Measurements from ENCODE around the gene ACSS3.

DNA sequence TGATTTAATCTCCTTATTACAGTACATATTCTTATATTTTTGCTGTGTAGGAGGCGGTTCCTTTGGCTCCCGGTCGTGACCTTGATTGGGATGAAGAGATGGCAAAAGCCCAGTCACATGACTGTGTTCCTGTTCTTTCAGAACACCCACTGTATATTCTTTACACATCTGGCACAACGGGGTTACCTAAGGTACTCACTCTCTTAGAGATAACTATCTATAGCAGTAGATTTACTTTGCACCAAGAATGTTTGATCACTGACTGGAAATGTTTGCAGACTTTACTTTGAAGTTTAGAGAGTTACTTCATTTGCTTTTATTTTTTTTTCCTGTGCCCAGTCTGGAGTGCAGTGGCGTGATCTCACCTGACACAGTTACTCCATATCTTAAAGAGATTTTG is 65.2 kb downstream of the ACSS3 start:
- TF ChIP-seq FOXM1 (IDR thresholded peaks at IDR 0.05; ENCODE audit: borderline replicate concordance, low read depth) (no peak), EP300 (IDR thresholded peaks at IDR 0.05; ENCODE audit: borderline replicate concordance) (no peak), CEBPB (IDR thresholded peaks at IDR 0.05) (no peak), TEAD4 (IDR thresholded peaks at IDR 0.05) (no peak), TAF1 (IDR thresholded peaks at IDR 0.05; ENCODE audit: low read depth) (no peak), ZBTB7A (IDR thresholded peaks at IDR 0.05; ENCODE audit: low read depth) (no peak), RAD21 (IDR thresholded peaks at IDR 0.05; ENCODE audit: low read depth) (no peak)
- TF ChIP-seq, protein P1, sequence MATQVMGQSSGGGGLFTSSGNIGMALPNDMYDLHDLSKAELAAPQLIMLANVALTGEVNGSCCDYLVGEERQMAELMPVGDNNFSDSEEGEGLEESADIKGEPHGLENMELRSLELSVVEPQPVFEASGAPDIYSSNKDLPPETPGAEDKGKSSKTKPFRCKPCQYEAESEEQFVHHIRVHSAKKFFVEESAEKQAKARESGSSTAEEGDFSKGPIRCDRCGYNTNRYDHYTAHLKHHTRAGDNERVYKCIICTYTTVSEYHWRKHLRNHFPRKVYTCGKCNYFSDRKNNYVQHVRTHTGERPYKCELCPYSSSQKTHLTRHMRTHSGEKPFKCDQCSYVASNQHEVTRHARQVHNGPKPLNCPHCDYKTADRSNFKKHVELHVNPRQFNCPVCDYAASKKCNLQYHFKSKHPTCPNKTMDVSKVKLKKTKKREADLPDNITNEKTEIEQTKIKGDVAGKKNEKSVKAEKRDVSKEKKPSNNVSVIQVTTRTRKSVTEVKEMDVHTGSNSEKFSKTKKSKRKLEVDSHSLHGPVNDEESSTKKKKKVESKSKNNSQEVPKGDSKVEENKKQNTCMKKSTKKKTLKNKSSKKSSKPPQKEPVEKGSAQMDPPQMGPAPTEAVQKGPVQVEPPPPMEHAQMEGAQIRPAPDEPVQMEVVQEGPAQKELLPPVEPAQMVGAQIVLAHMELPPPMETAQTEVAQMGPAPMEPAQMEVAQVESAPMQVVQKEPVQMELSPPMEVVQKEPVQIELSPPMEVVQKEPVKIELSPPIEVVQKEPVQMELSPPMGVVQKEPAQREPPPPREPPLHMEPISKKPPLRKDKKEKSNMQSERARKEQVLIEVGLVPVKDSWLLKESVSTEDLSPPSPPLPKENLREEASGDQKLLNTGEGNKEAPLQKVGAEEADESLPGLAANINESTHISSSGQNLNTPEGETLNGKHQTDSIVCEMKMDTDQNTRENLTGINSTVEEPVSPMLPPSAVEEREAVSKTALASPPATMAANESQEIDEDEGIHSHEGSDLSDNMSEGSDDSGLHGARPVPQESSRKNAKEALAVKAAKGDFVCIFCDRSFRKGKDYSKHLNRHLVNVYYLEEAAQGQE (IDR thresholded peaks at IDR 0.05; ENCODE audit: low read depth) = no peak
- TF ChIP-seq, protein P2, sequence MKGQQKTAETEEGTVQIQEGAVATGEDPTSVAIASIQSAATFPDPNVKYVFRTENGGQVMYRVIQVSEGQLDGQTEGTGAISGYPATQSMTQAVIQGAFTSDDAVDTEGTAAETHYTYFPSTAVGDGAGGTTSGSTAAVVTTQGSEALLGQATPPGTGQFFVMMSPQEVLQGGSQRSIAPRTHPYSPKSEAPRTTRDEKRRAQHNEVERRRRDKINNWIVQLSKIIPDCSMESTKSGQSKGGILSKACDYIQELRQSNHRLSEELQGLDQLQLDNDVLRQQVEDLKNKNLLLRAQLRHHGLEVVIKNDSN (IDR thresholded peaks at IDR 0.05) = no peak
- TF ChIP-seq, protein P3, sequence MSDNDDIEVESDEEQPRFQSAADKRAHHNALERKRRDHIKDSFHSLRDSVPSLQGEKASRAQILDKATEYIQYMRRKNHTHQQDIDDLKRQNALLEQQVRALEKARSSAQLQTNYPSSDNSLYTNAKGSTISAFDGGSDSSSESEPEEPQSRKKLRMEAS (IDR thresholded peaks at IDR 0.05) = no peak

Measured in Ishikawa (cell line).